T-helper 17 cell (primary cell): ENCODE data around the gene SDCBP2. TPM values are rescaled to one million over a fixed set of nuclear protein-coding genes. Genes with fewer than 3 reads are reported as not detected.
A peak's percentile ranks its signal among the peaks of the same experiment; 100 is the strongest.

Source experiments
- ATAC-seq: fragments of 150-1000 bp; cut with Tn5 transposase; 2 replicates; pipeline ENCODE4 v1.10.0; 2021; ENCODE audit warnings: mild to moderate bottlenecking, moderate library complexity
- DNase-seq, 3 donors: peaks; one replicate each; pipeline versions ENCODE4 v3.0.0 to v3.0.0-alpha.2; 2020 to 2021
- H3K9me3 ChIP-seq: one replicate; pipeline ENCODE4 v1.7.0; 2013; ENCODE audit warnings: low read length, mild to moderate bottlenecking; ENCODE audit not compliant: control insufficient read depth, poor library complexity, severe bottlenecking
- H3K27ac Mint-ChIP-seq: one replicate; pipeline ENCODE4 v1.8.0; 2022; ENCODE audit warnings: mild to moderate bottlenecking, moderate library complexity, mixed read lengths
- H3K27me3 Mint-ChIP-seq: one replicate; pipeline ENCODE4 v1.8.0; 2022; ENCODE audit warnings: mixed read lengths
- H3K36me3 Mint-ChIP-seq: one replicate; pipeline ENCODE4 v1.8.0; 2022; ENCODE audit warnings: low read depth, mixed read lengths
- H3K4me1 Mint-ChIP-seq: one replicate; pipeline ENCODE4 v1.8.0; 2022; ENCODE audit warnings: mild to moderate bottlenecking, mixed read lengths
- H3K4me3 Mint-ChIP-seq: one replicate; pipeline ENCODE4 v1.8.0; 2022; ENCODE audit warnings: mild to moderate bottlenecking, moderate library complexity, mixed read lengths
- total RNA-seq, 4 donors: library from RNA in 2 of 4; stranded (reverse) in 2 of 4; gene quantifications; one replicate each; pipeline ENCODE4 v1.2.3 and lab custom pipeline; 2022 to 2026

Gene SDCBP2
- total RNA-seq, 2 donors from 2014 or later: 1.2 to 2.3 TPM

DNA sequence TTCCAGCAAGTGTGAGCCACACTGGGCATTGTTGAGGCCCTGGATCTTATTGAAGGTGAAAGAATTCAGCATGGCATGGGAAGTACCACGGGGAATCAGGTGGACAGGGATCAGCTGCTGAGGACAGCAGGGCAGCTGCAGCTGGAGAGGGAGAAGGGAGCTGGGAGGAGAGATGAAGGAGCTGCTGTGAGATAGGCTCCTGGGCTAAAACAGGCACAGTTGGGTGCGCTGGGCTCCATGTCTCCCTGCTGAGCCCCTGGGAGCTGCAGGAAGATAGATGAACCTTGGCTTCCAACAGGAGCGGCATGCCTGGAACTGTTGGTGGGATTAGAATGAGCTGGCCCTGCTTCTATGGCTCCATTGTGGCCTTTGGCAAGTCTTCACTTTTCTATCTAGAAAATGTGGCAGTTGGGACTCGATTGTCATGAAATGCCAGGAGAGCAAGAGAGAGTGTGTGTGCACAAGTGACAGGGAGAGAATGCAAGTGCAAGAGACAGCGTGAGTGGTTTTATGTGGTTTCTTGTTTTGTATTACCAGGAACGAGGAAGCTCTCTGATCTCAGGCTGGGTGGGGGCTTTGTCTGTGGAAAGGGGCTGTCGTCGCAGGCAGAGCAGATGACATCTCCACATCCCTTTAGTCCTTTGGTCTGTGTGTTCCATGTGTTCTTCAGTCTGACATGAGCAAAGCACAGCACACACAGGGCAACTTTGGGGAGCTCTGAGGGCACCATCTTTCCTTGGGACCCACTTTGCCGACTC lies 42.5 kb downstream of the SDCBP2 start:
- DNase-seq: no peak
- Mint-ChIP-seq H3K4me3 (peak overlapping the region; percentile 81), H3K27me3 (no peaks in the 10 kb centered on the region), H3K27ac (peak overlapping the region; percentile 86), H3K4me1 (peaks cover 27% of the 10 kb centered on the region), H3K36me3 (peaks cover 2% of the 10 kb centered on the region)
- no peaks in the 10 kb centered on the region for H3K9me3 ChIP-seq
- peak; percentile 50 for ATAC-seq

- Mint-ChIP-seq H3K27ac (peak overlapping the region; percentile 65), H3K36me3 (peaks cover 3% of the 10 kb centered on the region), H3K4me3 (no peak overlapping the region), H3K4me1 (peaks cover 32% of the 10 kb centered on the region), H3K27me3 (no peaks in the 10 kb centered on the region)
- no peak for ATAC-seq
- no peak for DNase-seq
- H3K9me3 ChIP-seq: no peaks in the 10 kb centered on the region
Measured at GRCh38 chr20:1283522-1284510, 45.1 kb downstream of the SDCBP2 start.

DNA sequence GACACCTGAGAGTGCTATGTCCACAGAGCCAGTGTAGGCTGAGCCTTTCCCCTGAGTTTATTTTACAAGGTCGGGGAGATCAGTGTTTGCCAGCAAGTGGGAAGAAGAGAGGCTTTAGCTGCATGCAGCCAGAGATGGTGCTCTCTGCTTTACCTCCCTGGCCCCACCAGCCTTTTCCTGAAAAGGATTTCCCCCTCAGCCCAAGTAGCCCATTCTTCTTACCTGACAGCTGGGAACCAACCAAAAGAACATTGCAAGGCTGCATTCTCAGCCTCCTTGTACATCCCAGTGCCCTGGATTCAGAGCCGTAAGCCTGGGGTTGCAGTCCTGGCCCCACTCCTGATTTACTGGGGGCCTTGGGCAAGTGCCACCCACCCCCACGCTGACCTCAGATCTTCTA lies 46.0 kb downstream of the SDCBP2 start:
- Mint-ChIP-seq H3K36me3 (peaks cover 3% of the 10 kb centered on the region), H3K27me3 (no peaks in the 10 kb centered on the region), H3K27ac (peak overlapping the region; percentile 11), H3K4me1 (peaks cover 32% of the 10 kb centered on the region), H3K4me3 (no peak overlapping the region)
- DNase-seq (no peak), ATAC-seq (no peak)
- no peaks in the 10 kb centered on the region for H3K9me3 ChIP-seq

DNA sequence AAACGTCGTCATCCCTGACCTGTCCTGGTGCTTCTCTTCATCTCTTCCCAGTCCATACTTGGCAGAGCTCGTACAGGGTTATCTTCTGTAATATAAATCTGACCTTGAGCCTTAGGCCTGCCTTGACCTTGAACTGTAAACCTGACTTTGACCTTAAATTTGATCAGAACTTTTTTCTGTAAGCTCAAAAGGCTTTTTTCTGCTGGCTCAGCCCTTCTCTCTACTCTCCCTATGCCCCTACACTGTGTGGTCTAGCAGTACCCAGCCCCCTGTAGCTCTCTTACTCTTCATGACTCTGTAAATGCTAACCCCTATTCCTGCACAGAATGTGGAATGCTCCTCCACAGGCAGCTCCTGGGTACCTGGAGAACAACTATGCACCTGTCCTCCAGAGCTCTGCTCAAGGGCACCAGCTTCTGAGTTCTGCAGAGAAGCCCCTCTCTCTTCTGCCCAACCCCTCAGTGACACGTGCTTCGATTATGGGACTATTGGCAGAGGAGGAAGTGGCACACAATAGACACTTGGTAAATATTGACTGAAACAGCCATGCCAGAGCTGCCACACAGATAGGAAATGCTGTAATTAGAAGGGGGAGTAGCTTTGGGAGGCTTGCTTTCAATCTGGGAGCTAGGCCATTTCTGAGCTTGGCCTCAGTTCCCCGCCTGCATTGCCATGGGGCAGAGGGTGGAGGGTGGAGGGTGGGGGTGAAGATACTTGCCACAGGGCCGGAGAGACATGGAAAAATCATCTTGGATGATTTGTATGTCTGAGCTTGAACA lies 47.5 kb downstream of the SDCBP2 start:
- no peak overlapping the region for H3K27ac Mint-ChIP-seq
- no peak for ATAC-seq
- no peaks in the 10 kb centered on the region for H3K27me3 Mint-ChIP-seq
- H3K4me3 Mint-ChIP-seq: no peak overlapping the region
- peaks cover 22% of the 10 kb centered on the region for H3K4me1 Mint-ChIP-seq
- H3K36me3 Mint-ChIP-seq: peaks cover 3% of the 10 kb centered on the region
- no peaks in the 10 kb centered on the region for H3K9me3 ChIP-seq
- DNase-seq: no peak

DNA sequence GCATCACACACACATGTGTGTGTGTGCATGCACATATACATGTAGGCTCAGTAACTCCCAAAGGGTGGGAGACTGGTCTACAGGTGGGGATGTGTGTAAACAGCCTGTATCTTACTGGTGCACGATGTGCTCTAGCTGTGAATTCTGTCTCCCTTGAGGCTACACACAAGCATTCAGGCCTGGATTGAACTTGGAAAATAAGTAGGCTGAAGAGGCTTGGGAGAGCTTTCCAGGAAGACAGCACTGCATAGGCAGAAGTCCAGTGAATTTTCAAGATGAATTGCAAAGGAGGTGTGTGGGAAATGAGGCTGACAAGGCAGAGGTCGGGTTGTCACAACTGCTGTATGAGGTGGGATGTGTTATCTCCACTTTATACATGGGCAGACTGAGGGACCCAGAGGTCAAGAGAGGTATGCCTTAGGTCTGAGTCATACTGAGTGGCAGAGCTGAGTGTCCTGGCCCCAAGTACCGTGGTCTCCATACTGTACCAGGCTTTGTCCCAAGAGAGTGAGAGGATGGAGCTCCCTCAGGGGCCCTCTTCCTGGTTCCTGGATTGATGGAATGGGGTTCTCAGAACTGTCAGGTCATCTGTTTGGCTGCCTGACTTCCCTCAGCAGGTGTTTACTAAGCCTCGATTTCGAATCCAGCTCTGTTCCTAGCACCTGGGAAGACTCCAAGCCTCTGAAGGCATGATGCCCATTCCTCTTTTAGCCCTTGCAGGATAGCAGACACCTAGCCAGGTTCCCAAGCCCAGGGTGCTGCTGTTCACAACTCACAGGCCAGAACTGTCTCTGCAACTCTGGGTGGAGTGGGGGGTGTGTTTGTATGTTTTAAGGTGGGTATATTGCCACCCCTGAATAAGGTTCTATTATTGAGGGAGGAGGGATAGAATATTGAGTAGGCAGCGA lies 48.5 kb downstream of the SDCBP2 start:
- no peak for ATAC-seq
- Mint-ChIP-seq H3K27me3 (no peaks in the 10 kb centered on the region), H3K4me3 (no peak overlapping the region), H3K4me1 (peaks cover 21% of the 10 kb centered on the region), H3K27ac (no peak overlapping the region), H3K36me3 (peaks cover 3% of the 10 kb centered on the region)
- no peaks in the 10 kb centered on the region for H3K9me3 ChIP-seq
- DNase-seq: no peak

DNA sequence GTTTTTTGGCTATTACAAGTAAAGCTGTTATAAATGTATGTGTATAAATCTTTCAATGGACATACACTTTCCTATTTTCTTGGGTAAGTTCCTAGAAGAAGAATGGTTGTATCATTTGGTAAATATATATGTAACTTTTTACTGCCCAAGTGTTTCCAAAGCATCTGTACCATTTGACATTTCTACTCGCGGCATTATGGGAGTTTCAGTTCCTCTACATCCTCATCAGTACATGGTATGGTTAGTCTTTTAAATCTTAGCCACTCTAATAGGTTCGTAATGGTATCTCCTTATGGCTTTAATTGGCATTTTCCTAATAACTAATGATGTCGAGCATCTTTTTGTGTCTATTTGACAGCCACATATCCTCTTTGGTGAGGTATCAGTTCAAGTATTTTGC lies 49.9 kb downstream of the SDCBP2 start:
- DNase-seq: no peak
- no peaks in the 10 kb centered on the region for H3K27me3 Mint-ChIP-seq
- ATAC-seq: no peak
- no peaks in the 10 kb centered on the region for H3K9me3 ChIP-seq
- H3K4me3 Mint-ChIP-seq: no peak overlapping the region
- H3K4me1 Mint-ChIP-seq: peaks cover 20% of the 10 kb centered on the region
- peaks cover 3% of the 10 kb centered on the region for H3K36me3 Mint-ChIP-seq
- H3K27ac Mint-ChIP-seq: no peak overlapping the region

GRCh38 chr20:1277529-1278322 lies 51.2 kb downstream of the SDCBP2 start:
- H3K4me3 Mint-ChIP-seq: no peak overlapping the region
- no peaks in the 10 kb centered on the region for H3K9me3 ChIP-seq
- peaks cover 20% of the 10 kb centered on the region for H3K4me1 Mint-ChIP-seq
- no peaks in the 10 kb centered on the region for H3K27me3 Mint-ChIP-seq
- no peak overlapping the region for H3K27ac Mint-ChIP-seq
- no peak for DNase-seq
- peaks cover 3% of the 10 kb centered on the region for H3K36me3 Mint-ChIP-seq
- no peak for ATAC-seq

DNA sequence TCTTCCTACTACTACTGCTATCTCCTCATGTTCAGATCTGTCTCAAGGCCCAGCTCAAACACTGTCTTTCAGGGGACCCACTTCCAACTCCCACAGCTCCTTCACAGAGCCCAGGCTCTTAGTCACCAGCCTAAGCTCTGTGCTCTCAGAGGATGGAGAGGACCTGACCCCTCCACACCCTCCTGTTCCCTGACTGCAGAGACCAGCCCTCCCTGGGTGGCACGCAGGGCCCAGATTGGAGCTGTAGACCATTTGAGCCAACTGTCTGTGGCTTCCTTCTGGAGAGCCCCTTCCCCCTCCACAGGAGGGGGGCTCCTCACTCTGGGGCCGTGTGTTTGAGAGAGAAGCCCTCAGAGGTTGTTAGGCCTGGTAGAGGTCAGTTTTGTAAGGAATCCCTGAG lies 53.0 kb downstream of the SDCBP2 start:
- H3K36me3 Mint-ChIP-seq: no peaks in the 10 kb centered on the region
- DNase-seq: no peak
- H3K4me3 Mint-ChIP-seq: no peak overlapping the region
- H3K27ac Mint-ChIP-seq: peak overlapping the region; percentile 74
- no peaks in the 10 kb centered on the region for H3K9me3 ChIP-seq
- H3K4me1 Mint-ChIP-seq: peaks cover 16% of the 10 kb centered on the region
- H3K27me3 Mint-ChIP-seq: no peaks in the 10 kb centered on the region
- no peak for ATAC-seq

GRCh38 chr20:1274485-1275311 lies 54.2 kb downstream of the SDCBP2 start:
- Mint-ChIP-seq H3K4me1 (peaks cover 14% of the 10 kb centered on the region), H3K4me3 (no peak overlapping the region), H3K27me3 (no peaks in the 10 kb centered on the region), H3K36me3 (no peaks in the 10 kb centered on the region), H3K27ac (peak overlapping the region; percentile 74)
- ATAC-seq (no peak), DNase-seq (no peak)
- H3K9me3 ChIP-seq: no peaks in the 10 kb centered on the region

GRCh38 chr20:1273366-1273765 lies 55.6 kb downstream of the SDCBP2 start:
- no peaks in the 10 kb centered on the region for H3K9me3 ChIP-seq
- H3K27me3 Mint-ChIP-seq: no peaks in the 10 kb centered on the region
- H3K36me3 Mint-ChIP-seq: no peaks in the 10 kb centered on the region
- DNase-seq (no peak), ATAC-seq (no peak)
- H3K27ac Mint-ChIP-seq: no peak overlapping the region
- H3K4me3 Mint-ChIP-seq: no peak overlapping the region
- H3K4me1 Mint-ChIP-seq: peaks cover 19% of the 10 kb centered on the region
